ENCODE results near the gene PIN4. TPM values are rescaled to one million over a fixed set of nuclear protein-coding genes. Genes with fewer than 3 reads are reported as not detected.

Gene PIN4
- total RNA-seq, result 7.0 and 8.1 TPM in 2 replicates

DNA sequence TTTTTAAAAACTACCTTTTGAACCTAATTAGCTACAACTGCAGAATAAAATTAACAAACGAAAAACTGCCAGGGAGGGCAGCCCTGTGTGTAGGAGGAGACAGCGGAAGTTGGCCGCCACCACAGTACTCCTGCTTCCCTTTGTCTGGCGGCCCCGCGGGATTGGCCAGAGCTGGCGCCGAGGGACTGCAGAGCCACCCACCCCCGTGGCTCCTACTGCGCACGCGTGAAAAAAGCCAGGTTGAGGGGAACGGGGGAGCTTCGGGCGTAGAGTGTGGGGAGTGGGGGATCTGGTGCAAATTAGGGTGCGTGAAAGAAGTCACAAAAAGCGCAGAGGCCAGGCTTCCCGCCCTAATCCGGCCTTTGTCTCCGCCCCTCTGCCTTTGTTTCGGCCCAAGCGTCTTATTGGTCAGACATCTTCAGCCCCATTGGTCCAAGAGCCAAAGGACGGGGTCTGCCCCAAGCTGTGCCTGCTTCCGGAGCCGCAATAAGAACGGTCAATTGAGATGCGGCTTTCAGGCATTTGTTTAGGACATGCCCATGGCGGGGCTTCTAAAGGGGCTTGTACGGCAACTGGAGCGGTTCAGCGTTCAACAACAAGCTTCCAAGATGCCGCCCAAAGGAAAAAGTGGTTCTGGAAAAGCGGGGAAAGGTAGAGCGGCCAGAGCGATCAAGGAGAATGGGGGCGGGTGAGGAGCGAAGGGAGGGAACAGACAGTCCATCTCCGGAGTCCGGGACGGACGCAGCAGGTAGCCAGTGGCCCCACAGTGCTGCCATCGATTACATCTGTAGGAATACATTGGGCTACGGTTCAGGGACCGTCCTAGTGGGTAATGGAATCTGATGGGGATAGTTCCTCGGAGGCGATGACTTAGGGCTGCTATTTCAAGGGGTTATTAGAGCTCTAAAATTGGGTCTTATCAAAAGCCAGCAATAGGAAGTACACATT, at the start of gene PIN4:
PIN4 (plus strand) TSS at position 580 of the 948 bp plus-strand sequence; CDS start at position 609, 29 bp downstream.

DNA sequence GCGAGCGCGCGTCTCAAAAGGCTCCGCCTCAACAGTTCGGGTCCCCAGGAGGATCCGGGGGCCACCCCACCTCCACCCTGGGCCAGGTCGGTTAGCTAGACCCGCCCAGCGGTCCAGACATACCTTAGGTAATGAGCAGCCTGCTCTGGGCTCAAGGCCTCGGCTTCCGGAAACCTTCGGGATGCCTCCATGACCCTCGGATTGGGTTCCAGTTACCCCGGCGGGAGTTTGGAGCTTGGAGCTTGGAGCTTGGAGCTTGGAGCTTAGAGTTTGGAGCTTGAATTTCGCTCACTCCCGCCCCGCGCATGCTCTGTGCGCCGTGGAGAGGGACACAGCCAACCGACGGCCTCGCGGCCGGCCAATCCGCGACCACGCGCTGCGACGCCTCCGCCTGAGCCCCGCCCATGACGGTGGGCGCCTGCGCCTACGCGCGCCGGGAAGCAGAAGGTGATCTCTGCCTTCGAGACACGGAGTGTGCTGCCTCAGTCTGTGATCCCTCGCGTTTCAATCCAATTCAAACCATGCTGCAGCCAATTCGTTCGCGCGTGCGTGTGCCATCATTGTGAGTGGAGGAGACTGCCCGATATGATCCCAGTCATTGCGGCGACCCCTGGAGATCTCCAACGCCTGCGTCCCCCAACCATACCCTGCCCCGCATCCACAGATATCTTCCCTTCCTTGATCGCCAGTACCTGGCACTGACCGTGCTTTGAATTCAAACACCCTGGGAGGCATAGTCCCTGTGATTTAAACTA, 57.3 kb downstream of the PIN4 start, which contains the start of gene ERCC6L:
ERCC6L (minus strand) TSS at position 307 of the 755 bp plus-strand sequence; CDS start at position 191, 116 bp downstream.

Other genes with a start within 250 kb of the PIN4 start
- gene RTL5, start 49.8 kb upstream of the PIN4 start, total RNA-seq, result 0.21 and 0.24 TPM in 2 replicates
- under 0.01 and 0.48 TPM in 2 replicates for gene ERCC6L, start 57.3 kb downstream of the PIN4 start, total RNA-seq
- 1,012 and 1,317 TPM in 2 replicates for gene RPS4X, start 95.5 kb downstream of the PIN4 start, total RNA-seq
- gene CITED1, start 124.2 kb downstream of the PIN4 start, total RNA-seq, result 0.48 TPM in 1 of 2 replicates, not detected in the other

All from tracheal epithelial cell (primary cell).